CD14-positive monocyte (primary cell): ENCODE measurements around the gene NEURL4. TPM values are rescaled to one million over a fixed set of nuclear protein-coding genes. Genes with fewer than 3 reads are reported as not detected.

Experiments used
- DNase-seq, 3 donors: peaks; one replicate each; pipeline ENCODE4 v3.0.0-alpha.2; 2011 to 2022
- H2AFZ ChIP-seq: 2 replicates; pipeline ENCODE4 v1.6.0; 2012; ENCODE audit warnings: mild to moderate bottlenecking, low read depth, low read length, inconsistent platforms; ENCODE audit not compliant: insufficient read depth, poor library complexity, severe bottlenecking
- H3K27ac ChIP-seq, 2 donors: 1 replicate in 1 of 2; 2 replicates in 1 of 2; pipeline ENCODE4 v1.5.1; 2012 to 2013; ENCODE audit warnings: low read length in 2 of 2, control low read depth in 1 of 2, inconsistent platforms in 1 of 2, low read depth in 1 of 2, mild to moderate bottlenecking in 1 of 2
- H3K27me3 ChIP-seq, 2 donors: one replicate each; pipeline versions ENCODE4 v1.6.0 to v1.6.1; 2011 to 2013; ENCODE audit warnings: low read length in 2 of 2; ENCODE audit not compliant: control insufficient read depth in 2 of 2, insufficient read depth in 2 of 2
- H3K36me3 ChIP-seq, 2 donors: replicated peaks in 1 of 2; 1 replicate in 1 of 2; 2 replicates in 1 of 2; pipeline versions ENCODE4 v1.5.1 to v1.6.1; 2012 to 2013; ENCODE audit warnings: low read length in 2 of 2, control low read depth in 1 of 2, inconsistent platforms in 1 of 2, mild to moderate bottlenecking in 1 of 2; ENCODE audit not compliant: insufficient read depth in 2 of 2, control insufficient read depth in 1 of 2
- H3K4me1 ChIP-seq, 2 donors: 1 replicate in 1 of 2; 2 replicates in 1 of 2; pipeline versions ENCODE4 v1.5.1 to v1.6.1; 2012 to 2013; ENCODE audit warnings: low read length in 2 of 2, control low read depth in 1 of 2, inconsistent platforms in 1 of 2, mild to moderate bottlenecking in 1 of 2, moderate library complexity in 1 of 2; ENCODE audit not compliant: insufficient read depth in 2 of 2, control insufficient read depth in 1 of 2
- H3K4me2 ChIP-seq: replicated peaks from 2 replicates; pipeline ENCODE3; 2012; ENCODE audit warnings: low read length, moderate library complexity, mild to moderate bottlenecking; ENCODE audit not compliant: poor library complexity, severe bottlenecking; ENCODE audit errors: extremely low read depth
- H3K4me3 ChIP-seq, 3 experiments: fragments of 200-600 bp in 1 of 3; sonication (generic) in 1 of 3; replicated peaks in 1 of 3; 1 replicate in 2 of 3; 2 replicates in 1 of 3; pipeline ENCODE4 v1.5.1; 2011 to 2013; ENCODE audit warnings: low read length in 3 of 3, mild to moderate bottlenecking in 3 of 3, control low read depth in 2 of 3, low read depth in 2 of 3, inconsistent platforms in 1 of 3, moderate library complexity in 1 of 3
- H3K79me2 ChIP-seq: 2 replicates; pipeline ENCODE4 v1.6.0; 2012; ENCODE audit warnings: mild to moderate bottlenecking, control low read depth, inconsistent platforms, low read length, moderate library complexity; ENCODE audit not compliant: insufficient read depth
- H3K9ac ChIP-seq: 2 replicates; pipeline ENCODE4 v1.6.0; 2017; ENCODE audit warnings: low read length, mild to moderate bottlenecking; ENCODE audit not compliant: insufficient read depth, poor library complexity, severe bottlenecking
- H3K9me3 ChIP-seq, 2 donors: replicated peaks in 1 of 2; 1 replicate in 1 of 2; 2 replicates in 1 of 2; pipeline versions ENCODE4 v1.5.1 to v1.6.1; 2012 to 2013; ENCODE audit warnings: low read length in 2 of 2, control low read depth in 1 of 2; ENCODE audit not compliant: control insufficient read depth in 1 of 2, insufficient read depth in 1 of 2
- H4K20me1 ChIP-seq: 2 replicates; pipeline ENCODE4 v1.6.0; 2012; ENCODE audit warnings: mild to moderate bottlenecking, low read length, control low read depth, moderate library complexity; ENCODE audit not compliant: insufficient read depth
- H3K27ac Mint-ChIP-seq, 7 donors: one replicate each; pipeline ENCODE4 v1.8.0; 2020; ENCODE audit warnings: mild to moderate bottlenecking in 7 of 7, mixed read lengths in 7 of 7, moderate library complexity in 6 of 7, inconsistent platforms in 2 of 7
- H3K27me3 Mint-ChIP-seq, 3 donors: one replicate each; pipeline ENCODE4 v1.8.0; 2021 to 2022; ENCODE audit warnings: low read depth in 3 of 3, mild to moderate bottlenecking in 3 of 3, mixed read lengths in 3 of 3, moderate library complexity in 3 of 3, inconsistent platforms in 1 of 3
- H3K36me3 Mint-ChIP-seq, 2 donors: one replicate each; pipeline ENCODE4 v1.8.0; 2020; ENCODE audit warnings: mixed read lengths in 2 of 2, inconsistent platforms in 1 of 2, mild to moderate bottlenecking in 1 of 2
- H3K4me1 Mint-ChIP-seq: one replicate; pipeline ENCODE4 v1.8.0; 2020; ENCODE audit warnings: mild to moderate bottlenecking, mixed read lengths
- H3K4me3 Mint-ChIP-seq, 2 donors: one replicate each; pipeline ENCODE4 v1.8.0; 2020; ENCODE audit warnings: mild to moderate bottlenecking in 2 of 2, mixed read lengths in 2 of 2, moderate library complexity in 1 of 2
- H3K9me3 Mint-ChIP-seq, 7 donors: one replicate each; pipeline ENCODE4 v1.8.0; 2020 to 2022; ENCODE audit warnings: mixed read lengths in 7 of 7, mild to moderate bottlenecking in 6 of 7, moderate library complexity in 6 of 7, inconsistent platforms in 2 of 7
- WGBS: methylation state at CpG from one replicate; pipeline ENCODE4 v1.1.5; 2013; ENCODE audit warnings: missing lambda C conversion rate; ENCODE audit not compliant: insufficient coverage; 5-methylcytosine and 5-hydroxymethylcytosine counted together
- intact Hi-C, 2 donors: fragments of 100-400 bp; cut with micrococcal nuclease; formaldehyde crosslinking; loops; one replicate each; pipeline versions ENCODE4 v1.15.0 to v1.15.1; 2023
- polyA plus RNA-seq, 3 donors: library from polyadenylated mRNA; depleted of rRNA in 1 of 3; unstranded in 2 of 3; stranded (reverse) in 1 of 3; fragments of 300-500 nt in 2 of 3; fragments of >200 nt in 1 of 3; fragmentation: Illumina TruSeq in 2 of 3; gene quantifications; 1 replicate in 2 of 3; 2 replicates in 1 of 3; pipeline ENCODE4 v1.2.3, GENCODE V29; 2012 to 2021
- TF ChIP-seq, protein P1 (sequence below): fragments of 200-600 bp; IDR thresholded peaks from one replicate; pipeline ENCODE4 v1.8.0; 2022; ENCODE audit warnings: antibody characterized with exemption, mild to moderate bottlenecking

The NEURL4 gene
- polyA plus RNA-seq, 3 donors, result 0.35 to 42.6 (median 0.44) TPM

DNA sequence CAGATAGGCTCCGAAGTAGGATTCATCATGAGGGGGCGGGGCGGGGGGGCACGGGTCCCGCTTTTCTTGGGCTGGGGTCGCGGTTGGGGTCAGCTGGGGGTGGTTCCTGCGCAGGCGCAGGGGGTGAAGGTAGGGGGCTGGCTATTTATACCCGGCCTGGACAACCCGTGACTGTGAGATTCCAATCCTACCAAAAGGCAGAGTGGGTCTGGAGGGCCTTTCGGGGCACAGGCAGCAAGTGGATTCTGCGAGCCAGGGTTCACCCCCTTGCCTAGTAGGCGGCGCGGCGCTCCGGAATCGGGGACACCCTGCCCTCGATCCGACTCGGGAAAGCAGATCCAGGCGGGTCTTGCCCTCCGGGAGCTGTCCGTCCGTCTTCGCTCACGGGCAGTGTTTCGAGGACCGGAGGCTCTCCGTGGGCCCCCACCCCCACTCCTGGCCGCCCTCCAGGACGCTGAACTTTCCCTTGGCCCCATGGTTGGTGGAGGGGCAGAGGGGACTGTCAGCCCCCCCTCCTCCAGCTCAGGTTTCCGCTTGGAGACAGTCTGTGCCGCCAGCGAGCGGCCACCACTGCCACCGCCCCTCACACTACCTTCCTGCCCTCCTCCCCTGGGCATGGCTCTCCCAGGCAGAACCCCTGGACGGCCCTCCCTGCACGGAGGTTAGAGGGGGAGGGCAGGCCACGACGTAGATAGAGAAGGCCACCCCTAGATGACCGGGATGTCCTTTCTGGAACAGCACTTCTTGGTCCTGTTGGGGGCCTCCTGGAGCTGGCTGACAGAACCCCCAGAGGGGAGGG lies 47.0 kb downstream of the NEURL4 start:
- TF ChIP-seq, protein P1, sequence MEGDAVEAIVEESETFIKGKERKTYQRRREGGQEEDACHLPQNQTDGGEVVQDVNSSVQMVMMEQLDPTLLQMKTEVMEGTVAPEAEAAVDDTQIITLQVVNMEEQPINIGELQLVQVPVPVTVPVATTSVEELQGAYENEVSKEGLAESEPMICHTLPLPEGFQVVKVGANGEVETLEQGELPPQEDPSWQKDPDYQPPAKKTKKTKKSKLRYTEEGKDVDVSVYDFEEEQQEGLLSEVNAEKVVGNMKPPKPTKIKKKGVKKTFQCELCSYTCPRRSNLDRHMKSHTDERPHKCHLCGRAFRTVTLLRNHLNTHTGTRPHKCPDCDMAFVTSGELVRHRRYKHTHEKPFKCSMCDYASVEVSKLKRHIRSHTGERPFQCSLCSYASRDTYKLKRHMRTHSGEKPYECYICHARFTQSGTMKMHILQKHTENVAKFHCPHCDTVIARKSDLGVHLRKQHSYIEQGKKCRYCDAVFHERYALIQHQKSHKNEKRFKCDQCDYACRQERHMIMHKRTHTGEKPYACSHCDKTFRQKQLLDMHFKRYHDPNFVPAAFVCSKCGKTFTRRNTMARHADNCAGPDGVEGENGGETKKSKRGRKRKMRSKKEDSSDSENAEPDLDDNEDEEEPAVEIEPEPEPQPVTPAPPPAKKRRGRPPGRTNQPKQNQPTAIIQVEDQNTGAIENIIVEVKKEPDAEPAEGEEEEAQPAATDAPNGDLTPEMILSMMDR, result no peak
- peak overlapping the region in 1 of 7 donors; percentile 8 for H3K27ac Mint-ChIP-seq
- peak overlapping the region; percentile 46 for H2AFZ ChIP-seq
- no peak overlapping the region for H3K27ac ChIP-seq
- H3K27me3 ChIP-seq, result peaks cover 13 to 47% of the 10 kb centered on the region in 2 donors
- peak overlapping the region; percentile 74 to 88 for H3K4me3 Mint-ChIP-seq
- peaks cover 30% of the 10 kb centered on the region for H3K4me1 Mint-ChIP-seq
- peaks cover 0 to 15% (median 2%) of the 10 kb centered on the region in 7 donors for H3K9me3 Mint-ChIP-seq
- intact Hi-C loops, result loop anchor here in 1 of 2 donors (5.0 kb wide), 1 partner anchor 60 kb away; no protein-coding TSS in a partner anchor
- H3K36me3 Mint-ChIP-seq, result peaks cover 0 to 5% of the 10 kb centered on the region in 2 donors
- WGBS, result under 1% methylated on average over 32 of the region's 43 CpGs
- peaks cover 27 to 28% of the 10 kb centered on the region in 2 donors for H3K4me1 ChIP-seq
- no peaks in the 10 kb centered on the region for H3K79me2 ChIP-seq
- no peaks in the 10 kb centered on the region for H3K9me3 ChIP-seq
- peak overlapping the region in 2 of 3 experiments; percentile 28 to 72 for H3K4me3 ChIP-seq
- no peak for DNase-seq
- H3K9ac ChIP-seq, result no peak overlapping the region
- H3K27me3 Mint-ChIP-seq, result peaks cover 51 to 79% (median 55%) of the 10 kb centered on the region in 3 donors
- no peaks in the 10 kb centered on the region for H3K36me3 ChIP-seq
- peak overlapping the region; percentile 78 for H3K4me2 ChIP-seq
- no peaks in the 10 kb centered on the region for H4K20me1 ChIP-seq

DNA sequence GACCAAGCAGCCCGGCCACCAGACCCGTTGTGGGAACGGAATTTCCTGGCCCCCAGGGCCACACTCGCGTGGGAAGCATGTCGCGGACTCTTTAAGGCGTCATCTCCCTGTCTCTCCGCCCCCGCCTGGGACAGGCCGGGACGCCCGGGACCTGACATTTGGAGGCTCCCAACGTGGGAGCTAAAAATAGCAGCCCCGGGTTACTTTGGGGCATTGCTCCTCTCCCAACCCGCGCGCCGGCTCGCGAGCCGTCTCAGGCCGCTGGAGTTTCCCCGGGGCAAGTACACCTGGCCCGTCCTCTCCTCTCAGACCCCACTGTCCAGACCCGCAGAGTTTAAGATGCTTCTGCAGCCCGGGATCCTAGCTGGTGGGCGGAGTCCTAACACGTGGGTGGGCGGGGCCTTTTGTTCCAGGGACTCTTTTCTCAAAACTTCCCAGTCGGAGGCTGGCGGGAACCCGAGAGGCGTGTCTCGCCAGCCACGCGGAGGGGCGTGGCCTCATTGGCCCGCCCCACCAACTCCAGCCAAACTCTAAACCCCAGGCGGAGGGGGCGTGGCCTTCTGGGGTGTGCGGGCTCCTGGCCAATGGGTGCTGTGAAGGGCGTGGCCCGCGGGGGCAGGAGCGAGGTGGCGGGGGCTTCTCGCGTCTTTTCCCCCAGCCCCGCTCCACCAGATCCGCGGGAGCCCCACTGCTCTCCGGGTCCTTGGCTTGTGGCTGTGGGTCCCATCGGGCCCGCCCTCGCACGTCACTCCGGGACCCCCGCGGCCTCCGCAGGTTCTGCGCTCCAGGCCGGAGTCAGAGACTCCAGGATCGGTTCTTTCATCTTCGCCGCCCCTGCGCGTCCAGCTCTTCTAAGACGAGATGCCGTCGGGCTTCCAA lies 47.8 kb downstream of the NEURL4 start, which contains the start of gene SLC2A4:
SLC2A4 (plus strand) TSS at position 645 of the 879 bp plus-strand sequence; CDS start at position 862, 217 bp downstream.
- TF ChIP-seq, protein P1, result no peak
- under 1% methylated on average over 57 of the region's 71 CpGs for WGBS
- H2AFZ ChIP-seq, result peak within 1 kb of the TSS; percentile 46
- Mint-ChIP-seq H3K27ac (peak within 1 kb of the TSS in 6 of 7 donors; percentile 28 to 82 (median 54)), H3K27me3 (peaks cover 47 to 70% (median 48%) of the 10 kb centered on the region in 3 donors), H3K4me3 (peak within 1 kb of the TSS; percentile 74 to 88), H3K36me3 (peaks cover 0 to 5% of the 10 kb centered on the region in 2 donors), H3K9me3 (peaks cover 0 to 15% (median 2%) of the 10 kb centered on the region in 7 donors), H3K4me1 (peaks cover 30% of the 10 kb centered on the region)
- no peak within 1 kb of the TSS for H3K9ac ChIP-seq
- peaks cover 13 to 47% of the 10 kb centered on the region in 2 donors for H3K27me3 ChIP-seq
- peak; percentile 85 to 90 (median 86) for DNase-seq
- H3K4me3 ChIP-seq, result peak within 1 kb of the TSS in 2 of 3 experiments; percentile 28 to 72
- no peaks in the 10 kb centered on the region for H3K79me2 ChIP-seq
- H3K9me3 ChIP-seq, result no peaks in the 10 kb centered on the region
- intact Hi-C loops, result loop anchor here in 1 of 2 donors (5.0 kb wide), 1 partner anchor 61 kb away; no protein-coding TSS in a partner anchor
- H3K4me2 ChIP-seq, result peak within 1 kb of the TSS; percentile 78
- no peak within 1 kb of the TSS for H3K27ac ChIP-seq
- no peaks in the 10 kb centered on the region for H3K36me3 ChIP-seq
- no peaks in the 10 kb centered on the region for H4K20me1 ChIP-seq
- peaks cover 27 to 28% of the 10 kb centered on the region in 2 donors for H3K4me1 ChIP-seq
